GM19372 (cell line): Measurements from ENCODE around the gene ST3GAL2.
A peak's percentile ranks its signal among the peaks of the same experiment; 100 is the strongest.

ENCODE experiments used
- ATAC-seq: cut with Tn5 transposase; IDR thresholded peaks from one replicate; pipeline ENCODE4 v1.9.1; 2021; ENCODE audit warnings: mild to moderate bottlenecking, low read depth, moderate library complexity; ENCODE audit not compliant: unreplicated experiment

The ST3GAL2 gene, protein sequence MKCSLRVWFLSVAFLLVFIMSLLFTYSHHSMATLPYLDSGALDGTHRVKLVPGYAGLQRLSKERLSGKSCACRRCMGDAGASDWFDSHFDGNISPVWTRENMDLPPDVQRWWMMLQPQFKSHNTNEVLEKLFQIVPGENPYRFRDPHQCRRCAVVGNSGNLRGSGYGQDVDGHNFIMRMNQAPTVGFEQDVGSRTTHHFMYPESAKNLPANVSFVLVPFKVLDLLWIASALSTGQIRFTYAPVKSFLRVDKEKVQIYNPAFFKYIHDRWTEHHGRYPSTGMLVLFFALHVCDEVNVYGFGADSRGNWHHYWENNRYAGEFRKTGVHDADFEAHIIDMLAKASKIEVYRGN

GRCh38 chr16:70438969-70439862 lies at the start of gene ST3GAL2:
Gene ST3GAL2 (minus strand): TSS chr16:70439100. CDS start chr16:70398530, 40,570 bp downstream.
- ATAC-seq: peak; percentile 88

- no peak for ATAC-seq
These were observed 46.0 kb upstream of the ST3GAL2 start for GRCh38 chr16:70484867-70485266.

DNA sequence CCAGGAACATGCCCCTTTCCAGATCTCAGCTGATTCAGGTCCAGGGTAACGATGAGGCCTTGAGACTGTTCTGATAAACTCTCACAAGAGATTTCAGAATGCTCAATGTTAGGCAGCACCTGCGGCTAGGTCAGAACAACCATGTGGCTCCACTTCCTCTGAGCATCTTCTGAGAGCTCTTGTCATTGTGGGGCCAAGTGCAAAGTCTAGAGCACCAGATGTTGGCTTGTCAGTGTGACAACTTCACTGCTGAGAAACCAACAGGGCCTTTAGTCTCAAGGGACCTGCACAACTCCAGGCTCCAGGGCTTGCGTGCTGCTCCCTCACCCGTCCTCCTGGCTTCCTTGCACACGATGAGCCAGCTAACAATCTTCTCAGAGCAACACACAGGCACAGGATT lies 44.5 kb upstream of the ST3GAL2 start:
- no peak for ATAC-seq

- ATAC-seq: no peak
These were observed 43.7 kb upstream of the ST3GAL2 start for GRCh38 chr16:70482624-70483023.

- no peak for ATAC-seq
These were observed 43.1 kb upstream of the ST3GAL2 start for GRCh38 chr16:70481929-70482536.

DNA sequence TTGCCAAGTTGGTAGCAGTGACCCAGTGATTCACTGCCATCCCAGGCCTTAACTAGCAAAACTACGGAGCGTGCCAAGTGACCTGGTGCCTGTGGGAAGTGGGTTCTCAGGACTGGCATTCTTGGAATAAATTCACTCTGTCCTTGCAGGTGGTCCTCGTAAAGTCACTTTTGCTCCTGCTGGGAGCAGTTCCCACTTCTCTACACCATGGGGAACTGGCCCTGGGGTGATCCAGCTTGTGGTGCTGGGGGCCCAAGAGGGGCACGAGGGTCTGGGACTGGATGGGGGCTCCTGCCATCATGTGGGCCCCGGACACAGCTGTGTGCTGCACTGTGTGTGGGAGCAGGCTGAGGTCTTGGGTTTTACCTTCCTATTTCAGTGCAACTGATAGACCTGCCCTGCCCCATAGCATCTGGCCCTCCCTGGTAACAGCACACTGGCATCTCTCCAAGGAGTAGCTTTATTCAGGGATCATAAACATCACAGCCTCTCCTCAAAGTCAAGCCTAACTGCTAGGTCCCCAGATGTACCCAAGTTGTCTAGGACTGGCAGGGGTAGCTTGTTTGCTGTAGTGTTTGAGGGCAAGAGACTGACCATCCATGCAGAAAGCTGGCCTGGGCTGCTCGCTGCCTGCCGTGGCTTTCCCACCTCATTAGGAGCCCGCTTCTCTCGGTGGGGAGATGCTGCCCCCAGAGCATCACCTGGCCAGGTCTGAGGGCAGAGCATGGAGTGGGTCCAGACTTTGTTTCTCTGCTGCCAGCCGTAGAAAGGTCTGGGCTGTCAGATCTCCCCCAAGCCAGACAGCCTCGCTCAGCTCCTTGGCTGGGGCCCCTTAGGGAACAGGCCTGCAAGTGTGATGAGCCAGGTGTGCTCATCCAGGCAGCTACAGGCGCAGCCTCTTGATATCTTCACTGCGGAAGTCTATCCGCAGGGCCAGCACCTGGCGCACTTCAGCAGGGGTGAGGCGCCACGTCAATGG lies 41.5 kb upstream of the ST3GAL2 start:
- no peak for ATAC-seq

DNA sequence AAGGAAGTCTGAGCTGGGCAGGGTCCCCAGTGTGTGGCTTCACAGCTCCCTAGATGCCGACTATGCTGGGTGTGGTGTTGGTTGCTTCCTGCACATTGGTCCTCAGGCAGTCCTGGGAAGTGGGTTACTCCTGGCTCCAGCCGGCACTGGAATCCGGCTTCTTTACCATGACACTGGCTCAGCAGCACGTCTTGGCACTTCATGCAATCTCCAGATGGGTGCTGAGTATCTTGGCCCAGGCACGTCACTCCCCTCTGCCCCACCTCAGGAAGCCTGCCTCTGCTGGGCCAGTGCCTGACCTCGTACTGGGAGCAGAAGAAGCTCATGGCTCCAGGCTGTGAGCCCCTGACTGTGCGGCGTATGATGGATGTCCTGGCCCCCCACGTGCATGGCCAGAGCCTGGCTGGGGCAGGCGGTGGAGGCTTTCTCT lies 40.0 kb upstream of the ST3GAL2 start:
- ATAC-seq: no peak

- ATAC-seq: no peak
These were observed 39.3 kb upstream of the ST3GAL2 start for GRCh38 chr16:70478169-70478568.

DNA sequence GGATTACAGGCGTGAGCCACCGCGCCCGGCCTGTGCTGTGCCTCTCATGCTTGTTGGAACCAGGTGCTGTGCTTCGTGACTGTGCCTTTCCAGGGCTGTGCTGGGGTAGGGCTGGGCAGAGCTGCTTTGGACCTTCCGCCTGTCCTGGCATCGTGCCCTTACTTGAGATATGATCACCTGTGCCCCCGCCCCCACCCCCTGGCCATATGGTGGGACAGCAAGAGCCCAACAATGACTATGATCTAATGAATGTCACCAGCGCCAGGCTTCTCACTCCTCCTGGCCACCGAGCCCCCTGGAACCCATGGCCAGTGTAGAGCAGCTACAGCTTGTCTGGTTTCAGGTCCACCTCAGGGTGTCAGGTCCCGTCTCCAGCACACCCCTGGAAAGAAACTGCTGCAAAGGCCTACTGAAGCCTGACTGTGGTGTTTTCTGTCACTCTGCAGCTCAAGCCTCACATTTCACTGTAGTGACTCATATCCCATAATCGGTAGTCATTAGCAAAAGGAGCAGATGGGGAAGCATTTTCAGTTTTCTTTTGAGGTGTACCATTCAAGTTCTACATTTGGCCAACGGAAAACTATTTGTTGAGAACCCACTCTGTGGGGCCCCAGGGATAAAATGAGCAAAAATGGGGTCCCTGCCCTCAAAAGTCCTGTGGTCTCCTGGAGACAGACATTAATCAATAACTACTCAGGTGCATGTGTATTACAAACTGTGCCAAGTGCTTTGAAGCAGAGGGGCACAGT lies 37.5 kb upstream of the ST3GAL2 start:
- peak; percentile 88 for ATAC-seq

DNA sequence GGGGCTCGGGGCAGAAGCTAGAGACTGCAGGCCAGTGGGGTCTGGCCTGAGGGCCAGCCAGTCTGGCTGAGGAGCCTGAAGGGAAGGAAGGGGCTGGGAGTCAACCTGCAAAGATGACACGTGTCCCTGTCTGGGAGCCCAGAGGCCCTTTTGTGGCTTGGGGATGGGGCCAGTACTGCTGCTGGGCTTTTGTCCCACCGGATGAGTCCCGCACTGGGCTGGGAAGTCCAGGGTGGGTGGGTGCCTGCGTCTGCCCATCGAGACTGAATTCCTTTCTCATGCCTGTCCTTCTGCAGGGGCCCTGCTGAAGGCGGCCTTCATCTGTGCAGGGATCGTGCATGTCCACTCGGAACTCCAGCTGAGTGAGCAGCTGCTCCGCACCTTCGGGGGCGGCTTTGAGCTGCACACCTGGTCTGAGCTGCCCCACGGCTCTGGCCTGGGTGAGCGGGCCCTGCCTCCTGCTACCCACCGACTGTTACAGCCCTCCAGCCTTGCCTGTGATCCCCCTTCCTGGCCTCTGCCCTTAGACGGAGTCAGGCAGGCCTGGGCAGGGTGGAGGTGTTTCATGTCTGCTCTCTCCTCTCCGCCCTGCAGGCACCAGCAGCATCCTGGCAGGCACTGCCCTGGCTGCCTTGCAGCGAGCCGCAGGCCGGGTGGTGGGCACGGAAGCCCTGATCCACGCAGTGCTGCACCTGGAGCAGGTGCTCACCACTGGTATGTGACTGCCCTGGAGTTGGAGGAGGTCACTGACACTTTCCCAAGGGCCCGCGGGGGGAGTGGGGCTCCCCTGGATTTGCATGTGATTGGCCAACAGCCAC lies 36.4 kb upstream of the ST3GAL2 start:
- no peak for ATAC-seq

- no peak for ATAC-seq
These were observed 35.6 kb upstream of the ST3GAL2 start for GRCh38 chr16:70474320-70475053.

DNA sequence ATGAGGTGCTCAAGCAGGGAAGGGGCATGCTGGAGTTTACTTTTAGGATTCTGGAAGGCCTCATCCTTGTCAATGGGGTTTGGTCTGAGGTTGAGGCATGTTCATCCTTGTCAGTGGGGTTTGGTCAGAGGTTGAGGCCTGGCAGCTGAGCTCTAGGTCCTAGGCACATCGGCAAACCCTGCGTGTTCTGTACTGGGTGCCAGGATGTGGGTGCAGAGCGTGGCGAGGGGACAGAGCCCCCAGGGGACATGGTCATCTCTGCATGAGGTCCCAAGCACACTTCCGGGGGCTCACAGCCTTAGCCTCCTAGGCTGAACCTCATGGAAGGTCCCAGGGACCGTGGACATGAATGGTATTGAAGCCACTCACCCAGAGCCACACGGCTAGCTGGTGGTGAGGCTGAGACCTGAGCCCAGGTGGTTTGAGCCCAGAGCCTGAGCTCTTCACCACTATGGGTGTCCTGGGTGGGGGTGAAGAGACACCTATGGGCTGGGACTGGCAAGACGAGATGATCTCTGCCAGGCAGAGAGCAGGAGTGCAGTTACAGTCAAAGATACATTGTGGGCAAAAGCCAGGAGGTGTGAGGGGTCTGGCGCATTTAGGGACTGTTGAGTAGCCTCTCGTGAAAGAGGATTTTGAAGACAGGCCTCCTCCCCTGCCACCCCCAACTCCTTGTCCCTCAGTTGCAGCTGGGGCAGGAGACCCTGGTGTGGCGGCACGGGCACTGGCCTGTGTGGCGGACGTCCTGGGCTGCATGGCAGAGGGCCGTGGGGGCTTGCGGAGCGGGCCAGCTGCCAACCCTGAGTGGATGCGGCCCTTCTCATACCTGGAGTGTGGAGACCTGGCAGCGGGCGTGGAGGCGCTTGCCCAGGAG lies 34.8 kb upstream of the ST3GAL2 start:
- ATAC-seq: no peak

DNA sequence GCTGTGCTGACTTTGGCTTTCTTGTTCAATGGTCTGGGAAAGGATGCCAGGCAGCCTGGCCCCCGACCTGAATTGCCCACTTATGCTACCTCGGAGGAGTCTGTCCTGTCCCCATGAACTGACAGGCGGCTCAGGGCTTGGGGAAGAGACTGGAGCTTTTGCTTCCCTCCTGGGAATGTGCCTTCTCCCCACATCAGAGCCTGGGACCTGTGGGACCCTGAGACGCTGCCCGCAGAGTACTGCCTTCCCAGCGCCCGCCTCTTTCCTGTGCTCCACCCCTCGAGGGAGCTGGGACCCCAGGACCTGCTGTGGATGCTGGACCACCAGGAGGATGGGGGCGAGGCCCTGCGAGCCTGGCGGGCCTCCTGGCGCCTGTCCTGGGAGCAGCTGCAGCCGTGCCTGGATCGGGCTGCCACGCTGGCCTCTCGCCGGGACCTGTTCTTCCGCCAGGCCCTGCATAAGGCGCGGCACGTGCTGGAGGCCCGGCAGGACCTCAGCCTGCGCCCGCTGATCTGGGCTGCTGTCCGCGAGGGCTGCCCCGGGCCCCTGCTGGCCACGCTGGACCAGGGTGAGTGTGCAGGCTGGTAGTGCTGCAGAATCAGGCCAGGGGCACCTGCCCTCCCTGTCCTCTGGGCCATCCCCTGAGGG lies 34.0 kb upstream of the ST3GAL2 start:
- no peak for ATAC-seq

DNA sequence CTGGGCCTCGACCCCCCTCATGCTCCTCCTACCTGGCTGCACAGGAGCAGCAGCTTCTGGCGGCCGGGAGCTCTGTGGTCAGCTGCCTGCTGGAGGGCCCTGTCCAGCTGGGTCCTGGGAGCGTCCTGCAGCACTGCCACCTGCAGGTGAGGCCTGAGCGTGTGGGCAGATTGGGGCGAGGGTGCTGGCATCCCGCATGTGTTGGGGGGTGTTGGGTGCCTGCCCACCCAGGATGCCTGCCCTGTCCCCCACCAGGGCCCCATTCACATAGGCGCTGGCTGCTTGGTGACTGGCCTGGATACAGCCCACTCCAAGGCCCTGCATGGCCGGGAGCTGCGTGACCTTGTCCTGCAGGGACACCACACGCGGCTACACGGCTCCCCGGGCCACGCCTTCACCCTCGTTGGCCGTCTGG lies 32.0 kb upstream of the ST3GAL2 start:
- ATAC-seq: no peak

- no peak for ATAC-seq
These were observed 31.4 kb upstream of the ST3GAL2 start for GRCh38 chr16:70470141-70470926.
